OCI-LY7 (cell line): Measurements from ENCODE around the gene RPL7L1. TPM values are rescaled to one million over a fixed set of nuclear protein-coding genes. Genes with fewer than 3 reads are reported as not detected.

ENCODE experiments used
- BruUV-seq: library from RNA; stranded (reverse); fragments of 400-500 nt; replicated peaks from 2 replicates; lab custom pipeline; 2021; lab: Mats Ljungman, UMichigan
- CTCF ChIA-PET: fragments of 300-600 bp; sonication (Branson Sonifier 250); formaldehyde crosslinking; loops from one replicate; lab custom pipeline; 2022; ENCODE audit warnings: antibody characterized with exemption; ENCODE audit not compliant: unreplicated experiment; lab: Charles Lee
- POLR2A ChIA-PET: fragments of 300-600 bp; sonication (Branson Sonifier 250); formaldehyde crosslinking; loops from one replicate; lab custom pipeline; 2022; ENCODE audit warnings: antibody characterized with exemption; lab: Charles Lee
- DNase-seq: peaks from one replicate; pipeline ENCODE4 v3.0.0-alpha.2; 2015; ENCODE audit warnings: low spot score
- H2AFZ ChIP-seq: fragments of 200-600 bp; sonication (generic), shearing (Covaris generic); 2 replicates; pipeline ENCODE4 v1.6.1; 2014; ENCODE audit warnings: mild to moderate bottlenecking, antibody characterized with exemption, low read length, moderate library complexity
- H3K27ac ChIP-seq: fragments of 200-600 bp; sonication (generic); 2 replicates; pipeline ENCODE4 v1.5.1; 2014; ENCODE audit warnings: mixed run types, low read depth, mild to moderate bottlenecking, moderate library complexity, low read length, inconsistent platforms; ENCODE audit not compliant: poor library complexity, severe bottlenecking
- H3K36me3 ChIP-seq: fragments of 200-600 bp; sonication (generic); 2 replicates; pipeline ENCODE4 v1.6.1; 2014; ENCODE audit warnings: mild to moderate bottlenecking, antibody characterized with exemption, low read length, moderate library complexity, mixed read lengths; ENCODE audit not compliant: insufficient read depth
- H3K4me1 ChIP-seq: fragments of 200-600 bp; sonication (generic); 2 replicates; pipeline ENCODE4 v1.5.1; 2014; ENCODE audit warnings: mild to moderate bottlenecking, low read length; ENCODE audit not compliant: insufficient read depth, poor library complexity, severe bottlenecking
- H3K4me2 ChIP-seq: fragments of 200-600 bp; sonication (generic); 2 replicates; pipeline ENCODE4 v1.6.1; 2014; ENCODE audit warnings: mild to moderate bottlenecking, low read length
- H3K4me3 ChIP-seq: fragments of 200-600 bp; sonication (generic); 2 replicates; pipeline ENCODE4 v1.5.1; 2014; ENCODE audit warnings: mild to moderate bottlenecking, low read depth, low read length; ENCODE audit not compliant: poor library complexity, severe bottlenecking
- H3K79me2 ChIP-seq: fragments of 200-600 bp; sonication (generic); 2 replicates; pipeline ENCODE4 v1.6.1; 2016; ENCODE audit warnings: low read depth, mild to moderate bottlenecking, low read length, moderate library complexity, mixed read lengths; ENCODE audit not compliant: insufficient read depth
- H3K9me2 ChIP-seq: fragments of 200-600 bp; sonication (generic); 2 replicates; pipeline ENCODE4 v1.6.1; 2016; ENCODE audit warnings: mild to moderate bottlenecking, low read length, mixed read lengths; ENCODE audit not compliant: insufficient read depth
- H3K9me3 ChIP-seq: fragments of 200-600 bp; sonication (generic); 2 replicates; pipeline ENCODE4 v1.6.1; 2014; ENCODE audit warnings: mild to moderate bottlenecking, mixed run types, low read length, mixed read lengths
- H4K20me1 ChIP-seq: fragments of 200-600 bp; sonication (generic); 2 replicates; pipeline ENCODE4 v1.6.1; 2014; ENCODE audit warnings: mild to moderate bottlenecking, antibody characterized with exemption, low read length, moderate library complexity, mixed read lengths; ENCODE audit not compliant: insufficient read depth
- CTCF ChIP-seq: fragments of 200-600 bp; sonication (generic); conservative IDR thresholded peaks from 2 replicates; pipeline ENCODE4 v1.5.1; 2014; ENCODE audit warnings: mild to moderate bottlenecking, antibody characterized with exemption, low read length, moderate library complexity, mixed read lengths
- EZH2phosphoT487 ChIP-seq: fragments of 200-600 bp; sonication (generic); IDR thresholded peaks from 2 replicates; pipeline ENCODE4 v1.6.1; 2018; ENCODE audit warnings: low read depth, borderline replicate concordance, mild to moderate bottlenecking, mixed run types, antibody characterized with exemption, low read length, moderate library complexity, mixed read lengths
- intact Hi-C: fragments of 100-400 bp; cut with micrococcal nuclease; formaldehyde crosslinking; loops from one replicate; pipeline ENCODE4 v1.10.0; 2022; ENCODE audit not compliant: unreplicated experiment
- total RNA-seq, 2 experiments: library from RNA; depleted of rRNA in 1 of 2; stranded (reverse); fragments of >200 nt in 1 of 2; shearing (Covaris generic) in 1 of 2; gene quantifications; 2 replicates each; pipeline ENCODE4 v1.2.3, GENCODE V29; 2014 to 2022

RPL7L1 gene
- total RNA-seq, 2 experiments from 2014 or later, result 101 to 123 TPM

DNA sequence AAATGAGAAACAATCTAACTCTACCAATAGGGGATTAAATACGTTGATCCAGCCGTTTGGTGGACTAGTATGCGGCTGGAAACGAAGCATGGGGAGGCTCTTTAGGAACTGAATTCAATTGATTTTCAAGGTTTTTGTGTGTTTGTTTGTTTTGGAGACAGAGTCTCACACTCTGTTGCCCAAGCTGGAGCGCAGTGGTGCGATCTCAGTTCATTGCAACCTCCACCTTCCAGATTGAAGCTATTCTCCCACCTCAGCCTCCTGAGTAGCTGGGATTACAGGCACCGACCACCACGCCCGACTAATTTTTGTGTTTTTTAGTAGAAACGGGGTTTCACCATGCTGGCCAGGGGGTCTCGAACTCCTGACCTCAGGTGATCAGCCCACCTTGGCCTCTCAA is 57.0 kb downstream of the RPL7L1 start:
- POLR2A ChIA-PET, result no interaction called here
- DNase-seq, result no peak
- H3K4me3 ChIP-seq, result no peak overlapping the region
- BruUV-seq, result no TSS peak
- CTCF ChIA-PET, result no interaction called here
- TF ChIP-seq EZH2phosphoT487, result no peak
- no peak for TF ChIP-seq CTCF
- no peak overlapping the region for H3K27ac ChIP-seq
- H2AFZ ChIP-seq, result no peak overlapping the region
- peaks cover 19% of the 10 kb centered on the region for H3K4me1 ChIP-seq
- intact Hi-C loops, result no loop called here
- H3K9me3 ChIP-seq, result no peaks in the 10 kb centered on the region
- H3K36me3 ChIP-seq, result peaks cover 98% of the 10 kb centered on the region
- H4K20me1 ChIP-seq, result peaks cover 20% of the 10 kb centered on the region
- H3K79me2 ChIP-seq, result peaks cover 43% of the 10 kb centered on the region
- H3K9me2 ChIP-seq, result no peaks in the 10 kb centered on the region
- H3K4me2 ChIP-seq, result no peak overlapping the region

- CTCF ChIA-PET, result interaction anchor here (0.7 kb wide), 1 partner anchor 24 kb away, joined by 4 read pairs; no protein-coding TSS in a partner anchor
- no TSS peak for BruUV-seq
- no peak for DNase-seq
- peaks cover 10% of the 10 kb centered on the region for H4K20me1 ChIP-seq
- intact Hi-C loops, result no loop called here
- no peaks in the 10 kb centered on the region for H3K9me2 ChIP-seq
- no peak overlapping the region for H3K27ac ChIP-seq
- H3K79me2 ChIP-seq, result peaks cover 29% of the 10 kb centered on the region
- peaks cover 98% of the 10 kb centered on the region for H3K36me3 ChIP-seq
- no peak overlapping the region for H3K4me2 ChIP-seq
- TF ChIP-seq CTCF, result no peak
- TF ChIP-seq EZH2phosphoT487, result no peak
- no peaks in the 10 kb centered on the region for H3K9me3 ChIP-seq
- POLR2A ChIA-PET, result interaction anchor here (1.0 kb wide), 1 partner anchor 23 kb away, joined by 3 read pairs; no protein-coding TSS in a partner anchor
- no peak overlapping the region for H2AFZ ChIP-seq
- peaks cover 5% of the 10 kb centered on the region for H3K4me1 ChIP-seq
- H3K4me3 ChIP-seq, result no peak overlapping the region
These were observed 58.4 kb downstream of the RPL7L1 start for GRCh38 chr6:42937548-42938427.

GRCh38 chr6:42938428-42938796 is 59.0 kb downstream of the RPL7L1 start:
- POLR2A ChIA-PET, result no interaction called here
- Histone ChIP-seq H3K4me1 (no peaks in the 10 kb centered on the region), H2AFZ (no peak overlapping the region), H3K79me2 (peaks cover 23% of the 10 kb centered on the region), H3K4me3 (no peak overlapping the region), H3K9me2 (no peaks in the 10 kb centered on the region), H3K36me3 (peaks cover 98% of the 10 kb centered on the region), H3K9me3 (no peaks in the 10 kb centered on the region), H4K20me1 (peaks cover 4% of the 10 kb centered on the region; the same call in 1 of the 2 replicates), H3K4me2 (no peak overlapping the region), H3K27ac (no peak overlapping the region)
- no TSS peak for BruUV-seq
- DNase-seq, result no peak
- TF ChIP-seq EZH2phosphoT487 (no peak), CTCF (no peak)
- intact Hi-C loops, result no loop called here
- CTCF ChIA-PET, result no interaction called here
